Gastroesophageal sphincter (tissue), 3 donors: ENCODE results near the gene NLGN1.

Experiments used
- CTCF ChIP-seq, 4 experiments: fragments of 200-600 bp in 2 of 4; fragments of 450-650 bp in 2 of 4; sonication (generic) in 1 of 4; IDR thresholded peaks; one replicate each; pipeline ENCODE4 v1.5.1; 2017 to 2019; ENCODE audit warnings: antibody characterized with exemption in 4 of 4, mild to moderate bottlenecking in 2 of 4, moderate library complexity in 2 of 4
- POLR2A ChIP-seq, 2 donors: fragments of 450-650 bp; IDR thresholded peaks; one replicate each; pipeline ENCODE4 v1.6.1; 2017; ENCODE audit warnings: antibody characterized with exemption in 2 of 2, mild to moderate bottlenecking in 2 of 2, moderate library complexity in 1 of 2

- TF ChIP-seq CTCF (IDR thresholded peaks at IDR 0.05): no peak
- TF ChIP-seq POLR2A (IDR thresholded peaks at IDR 0.05): no peak
Observed at GRCh38 chr3:173396191-173397041, 1.1 kb upstream of the NLGN1 start.
